Activated naive CD8-positive, alpha-beta T cell treated with anti-CD3 and anti-CD28 coated beads for 36 hours (primary cell): ENCODE measurements around the gene LBH. TPM values are rescaled to one million over a fixed set of nuclear protein-coding genes. Genes with fewer than 3 reads are reported as not detected.

Source experiments
- DNase-seq: peaks from one replicate; pipeline ENCODE4 v3.0.0; 2021
- H3K27ac Mint-ChIP-seq: one replicate; pipeline ENCODE4 v1.8.0; 2022; ENCODE audit warnings: mild to moderate bottlenecking, moderate library complexity, mixed read lengths
- H3K27me3 Mint-ChIP-seq: one replicate; pipeline ENCODE4 v1.8.0; 2022; ENCODE audit warnings: mild to moderate bottlenecking, mixed read lengths
- H3K36me3 Mint-ChIP-seq: one replicate; pipeline ENCODE4 v1.8.0; 2021; ENCODE audit warnings: mild to moderate bottlenecking, mixed read lengths
- H3K4me1 Mint-ChIP-seq: one replicate; pipeline ENCODE4 v1.8.0; 2021; ENCODE audit warnings: mixed read lengths
- H3K4me3 Mint-ChIP-seq: one replicate; pipeline ENCODE4 v1.8.0; 2022; ENCODE audit warnings: mild to moderate bottlenecking, moderate library complexity, mixed read lengths
- H3K9me3 Mint-ChIP-seq: one replicate; pipeline ENCODE4 v1.8.0; 2022; ENCODE audit warnings: mixed read lengths
- total RNA-seq, 2 experiments: library from RNA; stranded (reverse); gene quantifications; one replicate each; pipeline ENCODE4 v1.2.3, GENCODE V29; 2021

The LBH gene
- total RNA-seq, 2 experiments from 2014 or later: 85.0 to 89.2 TPM

DNA sequence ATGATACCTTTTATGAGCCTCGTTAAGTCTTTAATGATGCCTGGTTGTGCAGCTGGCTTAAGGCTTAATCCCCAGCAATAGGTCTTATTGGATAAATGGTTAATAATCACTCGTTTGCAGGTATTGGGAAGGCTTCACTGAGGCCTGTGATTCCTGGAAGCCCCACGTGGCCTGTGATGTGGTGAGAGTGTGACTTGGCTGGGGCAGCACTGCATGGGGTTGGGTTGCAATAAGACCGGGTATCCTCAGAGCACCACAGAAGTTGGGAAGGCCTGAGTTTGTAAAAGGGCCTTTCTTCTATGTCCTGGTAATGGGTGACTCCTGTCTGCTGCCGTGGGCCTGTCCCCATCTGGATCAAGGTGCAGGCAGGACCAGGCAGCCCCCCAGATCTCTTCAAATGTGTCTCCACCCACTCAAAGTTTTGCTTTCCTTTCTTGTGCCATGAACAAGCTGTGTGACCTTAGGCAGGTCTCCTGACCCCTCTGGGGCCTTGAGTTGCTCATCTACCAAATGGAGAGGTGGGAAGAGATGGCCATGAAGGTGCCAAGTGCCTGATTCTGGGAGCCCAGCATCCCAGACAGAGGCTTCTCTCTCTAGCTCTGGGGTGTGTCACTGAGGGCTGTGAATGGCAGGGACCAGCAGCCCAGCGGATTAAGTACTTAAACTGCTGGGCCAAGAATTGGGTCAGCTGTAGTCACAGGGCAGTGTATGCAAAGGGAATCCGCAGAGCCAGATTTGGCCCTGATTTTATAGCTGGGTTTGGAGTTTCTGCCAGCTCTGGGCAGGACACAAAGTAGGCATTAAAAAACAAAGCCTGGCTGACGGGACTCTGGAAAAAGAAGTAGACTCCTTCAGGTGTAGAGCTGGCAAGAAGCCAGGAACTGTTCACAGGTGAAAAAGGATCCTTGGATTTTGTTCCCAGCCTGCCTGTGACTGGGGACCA lies 24.4 kb downstream of the LBH start:
- H3K4me3 Mint-ChIP-seq: peak overlapping the region; percentile 7
- peak; percentile 40 for DNase-seq
- peaks cover 12% of the 10 kb centered on the region for H3K9me3 Mint-ChIP-seq
- H3K4me1 Mint-ChIP-seq: peaks cover 93% of the 10 kb centered on the region
- H3K27me3 Mint-ChIP-seq: no peaks in the 10 kb centered on the region
- H3K36me3 Mint-ChIP-seq: peaks cover 90% of the 10 kb centered on the region
- peak overlapping the region; percentile 96 for H3K27ac Mint-ChIP-seq

DNA sequence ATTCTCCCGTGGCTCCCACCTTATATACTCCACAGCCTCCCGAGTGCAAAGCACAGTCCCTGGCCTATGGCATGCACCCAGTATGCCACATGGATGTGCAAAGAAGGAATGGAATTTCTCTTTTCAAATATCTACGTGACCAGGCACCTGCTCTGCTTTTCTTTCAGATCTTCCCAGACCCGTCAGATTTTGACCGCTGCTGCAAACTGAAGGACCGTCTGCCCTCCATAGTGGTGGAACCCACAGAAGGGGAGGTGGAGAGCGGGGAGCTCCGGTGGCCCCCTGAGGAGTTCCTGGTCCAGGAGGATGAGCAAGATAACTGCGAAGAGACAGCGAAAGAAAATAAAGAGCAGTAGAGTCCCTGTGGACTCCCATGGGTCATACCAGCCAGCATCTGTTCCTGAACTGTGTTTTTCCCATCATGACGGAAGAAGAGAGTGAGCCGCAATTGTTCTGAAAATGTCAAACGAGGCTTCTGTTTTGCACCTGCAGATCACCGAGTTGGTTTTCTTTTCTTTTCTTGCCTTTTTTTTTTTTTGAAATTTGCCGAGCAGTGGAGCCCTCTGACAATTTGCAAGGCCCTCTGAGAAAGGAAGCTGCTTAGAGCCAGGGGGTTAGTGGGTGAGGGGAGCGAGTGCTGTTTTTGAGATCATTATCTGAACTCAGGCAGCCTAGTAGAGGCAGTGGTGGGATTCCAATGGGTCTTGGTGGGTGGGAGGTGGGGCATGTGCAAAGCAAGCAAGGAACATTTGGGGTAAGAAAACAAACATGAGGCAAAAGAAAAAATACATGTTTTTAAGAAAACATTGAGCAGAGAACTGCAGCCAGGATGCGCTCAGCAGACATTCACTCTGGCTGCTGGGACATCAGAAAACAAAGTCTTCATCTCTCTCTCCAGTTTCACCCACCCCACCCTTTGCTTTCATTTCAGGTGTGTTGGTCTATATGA lies 26.2 kb downstream of the LBH start:
- H3K27ac Mint-ChIP-seq: peak overlapping the region; percentile 87
- peak overlapping the region; percentile 69 for H3K4me3 Mint-ChIP-seq
- H3K4me1 Mint-ChIP-seq: peaks cover 95% of the 10 kb centered on the region
- no peak for DNase-seq
- H3K9me3 Mint-ChIP-seq: peaks cover 21% of the 10 kb centered on the region
- no peaks in the 10 kb centered on the region for H3K27me3 Mint-ChIP-seq
- H3K36me3 Mint-ChIP-seq: peaks cover 90% of the 10 kb centered on the region

DNA sequence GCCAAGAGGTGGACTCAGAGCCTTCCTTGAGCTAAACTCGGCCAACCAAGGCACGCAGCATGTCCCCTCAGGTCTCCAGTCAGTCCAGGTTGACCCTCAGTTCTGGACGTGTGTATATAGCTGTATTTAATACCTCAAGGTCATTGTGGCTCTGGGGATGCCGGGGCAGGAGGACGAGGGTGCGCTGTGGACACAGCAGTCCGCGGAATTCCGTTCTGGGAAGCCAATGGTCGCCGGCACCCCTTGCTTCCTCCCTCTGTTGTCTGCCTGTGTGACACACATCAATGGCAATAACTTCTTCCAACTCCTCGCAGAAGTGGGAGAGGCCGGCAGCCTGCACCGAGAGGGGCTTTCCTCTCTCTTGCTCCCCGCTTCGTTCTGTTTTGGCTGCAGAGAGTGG lies 27.7 kb downstream of the LBH start:
- peaks cover 85% of the 10 kb centered on the region for H3K4me1 Mint-ChIP-seq
- H3K27me3 Mint-ChIP-seq: no peaks in the 10 kb centered on the region
- peaks cover 92% of the 10 kb centered on the region for H3K36me3 Mint-ChIP-seq
- no peak for DNase-seq
- H3K27ac Mint-ChIP-seq: peak overlapping the region; percentile 64
- peaks cover 29% of the 10 kb centered on the region for H3K9me3 Mint-ChIP-seq
- no peak overlapping the region for H3K4me3 Mint-ChIP-seq

DNA sequence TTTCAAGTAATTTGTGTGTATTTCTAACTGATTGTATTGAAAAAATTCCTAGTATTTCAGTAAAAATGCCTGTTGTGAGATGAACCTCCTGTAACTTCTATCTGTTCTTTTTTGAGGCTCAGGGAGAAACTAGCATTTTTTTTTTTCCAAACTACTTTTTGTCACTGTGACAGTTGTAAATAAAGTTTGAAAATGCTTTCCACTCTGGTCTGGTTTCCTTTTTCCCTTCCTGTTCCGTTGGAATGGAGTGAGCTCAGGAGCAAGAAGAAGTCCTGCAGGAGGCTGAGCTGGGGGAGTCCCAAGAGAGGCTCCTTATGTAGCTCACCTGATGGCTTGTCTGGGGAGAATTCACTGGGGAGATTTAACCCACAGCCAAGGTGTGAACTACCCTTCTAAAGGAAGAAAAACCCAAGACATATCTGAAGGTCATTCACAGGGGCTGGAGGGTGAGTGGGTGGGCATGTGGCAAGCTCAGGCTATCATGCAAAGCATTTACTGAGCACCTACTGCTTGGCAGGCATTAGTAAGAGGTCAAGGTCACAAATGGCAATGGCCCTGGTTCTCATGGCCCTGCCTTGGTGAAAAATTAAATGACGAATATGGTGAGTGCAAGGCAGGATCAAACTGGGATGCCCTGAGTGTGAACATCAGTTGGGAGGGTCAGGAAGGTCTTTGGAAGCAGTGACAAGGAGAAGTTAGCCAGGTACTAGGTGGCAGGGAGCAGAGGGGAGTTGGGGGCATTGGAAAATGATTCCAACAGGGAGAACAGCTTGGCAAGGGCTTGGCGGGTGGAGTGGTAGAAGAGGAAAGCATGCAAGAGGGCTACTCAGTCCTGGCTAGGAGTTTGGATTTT lies 28.7 kb downstream of the LBH start:
- Mint-ChIP-seq H3K36me3 (peaks cover 90% of the 10 kb centered on the region), H3K4me1 (peaks cover 84% of the 10 kb centered on the region), H3K9me3 (peaks cover 35% of the 10 kb centered on the region), H3K4me3 (no peak overlapping the region), H3K27me3 (no peaks in the 10 kb centered on the region), H3K27ac (peak overlapping the region; percentile 30)
- DNase-seq: no peak

DNA sequence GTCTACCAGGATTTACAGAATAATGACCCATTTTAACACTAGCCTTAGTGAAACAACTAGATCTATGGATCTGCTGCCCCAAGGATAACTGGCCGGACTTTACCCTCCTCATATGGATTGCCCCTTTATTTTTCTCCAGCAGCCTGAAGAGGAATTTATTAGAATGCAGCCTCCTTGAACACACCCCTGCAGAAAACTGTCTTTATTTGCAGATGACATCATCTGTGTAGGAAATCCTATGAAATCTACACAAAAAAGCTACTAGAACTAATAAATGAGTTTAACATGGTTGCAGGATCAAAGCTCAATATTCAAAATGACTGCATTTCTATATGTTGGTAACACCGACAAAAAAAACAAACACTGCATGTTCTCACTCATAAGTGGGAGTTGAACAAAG lies 29.6 kb downstream of the LBH start:
- H3K4me1 Mint-ChIP-seq: peaks cover 81% of the 10 kb centered on the region
- no peak for DNase-seq
- peaks cover 37% of the 10 kb centered on the region for H3K9me3 Mint-ChIP-seq
- H3K36me3 Mint-ChIP-seq: peaks cover 87% of the 10 kb centered on the region
- no peaks in the 10 kb centered on the region for H3K27me3 Mint-ChIP-seq
- H3K27ac Mint-ChIP-seq: peak overlapping the region; percentile 84
- H3K4me3 Mint-ChIP-seq: no peak overlapping the region

DNA sequence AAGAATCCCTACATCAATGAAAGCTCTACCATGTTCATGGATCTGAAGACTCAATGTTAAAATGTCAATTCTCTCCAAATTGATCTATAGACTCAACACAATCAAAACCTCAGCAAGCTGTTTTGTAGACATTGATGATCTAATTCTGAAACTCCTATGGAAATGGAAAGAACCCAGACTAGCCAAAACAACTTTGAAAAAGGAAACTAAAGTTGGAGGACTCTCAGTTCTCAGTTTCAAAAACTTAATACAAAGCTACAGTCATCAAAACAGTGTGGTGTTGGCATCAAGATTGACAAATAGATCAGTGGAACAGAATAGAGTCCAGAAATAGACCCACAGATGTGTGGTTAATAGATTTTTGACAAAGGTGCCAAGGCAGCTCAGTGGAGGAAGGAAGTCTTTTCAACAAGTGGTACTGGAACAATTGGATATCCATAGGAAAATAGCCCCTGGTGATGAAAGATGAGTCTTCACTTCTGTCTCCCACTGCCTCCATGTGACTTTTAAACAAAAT lies 30.4 kb downstream of the LBH start:
- peaks cover 84% of the 10 kb centered on the region for H3K36me3 Mint-ChIP-seq
- H3K9me3 Mint-ChIP-seq: peaks cover 41% of the 10 kb centered on the region
- peaks cover 80% of the 10 kb centered on the region for H3K4me1 Mint-ChIP-seq
- peak overlapping the region; percentile 77 for H3K27ac Mint-ChIP-seq
- H3K27me3 Mint-ChIP-seq: no peaks in the 10 kb centered on the region
- DNase-seq: no peak
- H3K4me3 Mint-ChIP-seq: no peak overlapping the region

DNA sequence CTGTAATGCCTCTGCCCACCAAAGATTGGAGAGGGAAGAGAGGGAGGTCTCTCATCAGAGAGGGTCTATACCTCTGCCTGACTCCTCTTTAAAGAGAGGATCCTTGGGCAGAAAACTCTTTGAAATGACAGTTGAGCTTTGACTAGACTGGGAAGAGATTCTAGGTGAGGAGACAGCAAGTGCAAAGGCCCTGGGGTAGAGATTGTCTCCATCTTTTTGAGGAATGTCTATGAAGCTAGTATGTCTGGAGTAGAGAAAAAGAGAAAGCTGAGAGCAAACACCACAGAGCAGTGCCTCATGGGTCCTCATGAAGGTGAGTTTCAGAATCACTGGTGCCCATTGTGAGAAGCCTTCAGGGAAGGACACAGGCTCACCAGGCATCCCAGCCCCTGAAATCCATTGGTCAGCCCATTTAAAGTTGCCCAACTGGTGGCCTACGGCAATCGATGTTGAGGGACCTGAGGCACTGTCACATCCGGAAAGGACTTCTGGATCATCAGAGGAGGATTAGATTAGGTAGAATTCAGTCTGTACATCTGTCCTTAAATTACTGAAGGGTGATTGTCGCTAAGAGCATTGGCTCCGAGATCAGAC lies 31.5 kb downstream of the LBH start:
- Mint-ChIP-seq H3K4me1 (peaks cover 79% of the 10 kb centered on the region), H3K4me3 (no peak overlapping the region), H3K36me3 (peaks cover 82% of the 10 kb centered on the region), H3K9me3 (peaks cover 41% of the 10 kb centered on the region), H3K27ac (peak overlapping the region; percentile 77), H3K27me3 (no peaks in the 10 kb centered on the region)
- DNase-seq: no peak

DNA sequence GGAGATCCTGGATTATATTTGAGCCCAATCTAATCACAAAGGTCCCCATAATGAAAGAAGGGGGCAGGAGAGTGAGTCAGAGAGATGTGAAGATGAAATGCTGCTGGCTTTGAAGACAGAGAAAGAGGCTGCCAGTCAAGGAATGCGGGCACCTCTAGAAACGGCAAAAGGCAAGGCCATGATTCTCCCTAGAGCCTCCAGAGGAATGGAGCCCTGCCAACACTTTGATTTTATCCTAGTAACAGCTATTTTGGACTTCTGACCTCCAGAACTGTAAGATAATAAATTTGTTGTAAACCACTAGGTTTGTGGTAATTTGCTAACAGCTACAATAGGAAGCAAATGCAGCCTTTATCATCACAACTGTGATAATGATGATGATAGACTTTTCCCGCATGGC lies 32.9 kb downstream of the LBH start:
- Mint-ChIP-seq H3K4me1 (peaks cover 79% of the 10 kb centered on the region), H3K4me3 (no peak overlapping the region), H3K9me3 (peaks cover 43% of the 10 kb centered on the region), H3K27me3 (no peaks in the 10 kb centered on the region), H3K36me3 (peaks cover 67% of the 10 kb centered on the region), H3K27ac (peak overlapping the region; percentile 72)
- DNase-seq: no peak

DNA sequence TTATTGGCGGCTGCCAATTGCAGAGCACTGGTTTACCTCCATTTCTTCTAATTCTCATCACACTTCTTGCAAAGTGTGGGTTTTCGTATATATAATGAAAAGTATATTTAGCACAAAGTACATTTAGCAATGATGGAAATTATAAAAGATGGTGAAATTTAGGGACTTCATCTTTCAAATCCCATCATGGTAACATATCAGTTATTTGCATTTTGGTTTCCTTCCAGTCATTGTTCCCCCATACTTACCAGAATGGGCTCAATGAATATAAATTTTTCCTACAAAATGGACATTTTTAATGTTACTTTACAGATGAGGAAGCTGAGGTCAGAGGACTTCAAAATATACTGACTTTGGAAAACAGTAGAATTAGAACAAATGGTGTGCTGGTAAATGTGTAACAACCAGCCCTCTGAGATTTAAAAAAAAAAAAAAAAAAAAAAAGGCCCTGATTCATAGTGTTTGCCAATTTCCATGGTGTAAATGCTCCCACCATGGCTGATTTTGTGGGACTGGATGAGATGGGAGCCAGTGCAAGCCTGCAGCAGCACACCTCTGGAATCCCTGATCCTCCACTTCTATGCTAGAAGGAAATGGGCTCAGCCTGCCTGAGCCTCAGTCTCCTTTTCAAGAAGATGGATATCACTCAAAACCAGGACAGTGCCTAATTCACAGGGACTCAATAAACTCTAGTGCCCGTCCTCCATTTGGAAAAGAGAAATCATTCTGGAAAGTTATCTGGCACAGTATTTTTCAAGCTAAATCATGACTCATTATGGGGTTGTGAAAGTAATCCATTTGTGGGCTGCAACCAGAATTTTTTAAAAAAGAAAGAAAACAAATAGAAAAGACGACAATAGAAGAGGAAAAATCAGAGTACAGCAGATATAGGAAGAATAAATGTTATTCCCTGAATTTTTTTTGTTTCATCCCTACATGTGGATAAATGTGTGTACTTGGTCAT lies 34.0 kb downstream of the LBH start:
- Mint-ChIP-seq H3K36me3 (peaks cover 56% of the 10 kb centered on the region), H3K27me3 (no peaks in the 10 kb centered on the region)

DNA sequence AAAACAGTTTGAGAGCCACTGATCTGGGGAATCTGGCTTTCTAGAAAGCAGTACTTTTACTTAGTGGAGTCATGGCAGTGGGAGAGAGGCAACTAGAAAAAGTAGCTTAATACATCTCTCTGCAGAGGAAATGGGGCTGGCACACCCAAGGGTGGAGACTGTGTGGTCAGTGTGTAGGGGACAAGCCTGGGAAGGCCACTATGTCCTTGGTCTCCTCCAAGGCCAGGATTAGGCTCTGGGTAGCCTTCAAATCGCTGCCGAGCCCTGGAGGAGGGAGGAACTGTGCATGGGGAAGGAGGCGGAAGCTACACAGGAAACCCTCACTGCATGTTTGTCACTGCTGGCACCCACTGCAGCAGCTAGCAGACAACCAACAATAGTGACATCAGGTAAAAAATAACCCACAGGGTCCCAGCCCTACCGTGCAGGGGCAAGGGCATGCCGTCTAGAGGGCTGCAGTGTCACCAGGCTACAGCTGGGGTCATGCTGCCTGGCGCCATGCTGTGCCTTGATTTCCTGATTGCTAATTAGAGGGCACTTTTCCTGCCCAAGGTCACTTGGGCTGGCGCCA lies 34.8 kb downstream of the LBH start:
- peak overlapping the region; percentile 73 for H3K4me3 Mint-ChIP-seq
- DNase-seq: peak; percentile 37
- peaks cover 49% of the 10 kb centered on the region for H3K36me3 Mint-ChIP-seq
- H3K27me3 Mint-ChIP-seq: no peaks in the 10 kb centered on the region
- peak overlapping the region; percentile 95 for H3K27ac Mint-ChIP-seq
- peaks cover 71% of the 10 kb centered on the region for H3K4me1 Mint-ChIP-seq
- peaks cover 36% of the 10 kb centered on the region for H3K9me3 Mint-ChIP-seq

More for the DNA sequence above, 34.0 kb downstream of the LBH start:
- no peak for DNase-seq
- peaks cover 73% of the 10 kb centered on the region for H3K4me1 Mint-ChIP-seq
- H3K9me3 Mint-ChIP-seq: peaks cover 43% of the 10 kb centered on the region
- peak overlapping the region; percentile 73 for H3K4me3 Mint-ChIP-seq
- H3K27ac Mint-ChIP-seq: peak overlapping the region; percentile 95

DNA sequence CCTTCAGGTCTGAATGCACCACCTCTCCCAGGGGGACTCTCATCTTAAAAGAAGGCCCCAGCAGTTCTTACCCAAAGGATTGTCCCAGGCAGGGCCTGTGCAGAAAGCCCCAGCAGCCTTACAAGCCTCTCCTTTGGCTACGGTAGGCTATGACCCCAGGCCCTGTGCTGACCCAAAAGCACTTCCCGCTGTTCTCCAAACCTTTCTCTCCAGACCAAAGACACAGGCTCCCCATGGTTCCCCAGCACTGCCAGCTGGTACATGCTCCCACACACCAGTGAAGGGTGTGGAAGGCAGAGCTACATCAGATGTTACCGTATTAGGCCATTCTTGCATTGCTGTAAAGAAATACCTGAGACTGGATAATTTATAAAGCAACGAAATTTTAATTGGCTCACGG lies 35.4 kb downstream of the LBH start:
- Mint-ChIP-seq H3K36me3 (peaks cover 46% of the 10 kb centered on the region), H3K4me1 (peaks cover 69% of the 10 kb centered on the region), H3K27ac (peak overlapping the region; percentile 95), H3K9me3 (peaks cover 34% of the 10 kb centered on the region), H3K27me3 (no peaks in the 10 kb centered on the region), H3K4me3 (peak overlapping the region; percentile 58)
- no peak for DNase-seq

DNA sequence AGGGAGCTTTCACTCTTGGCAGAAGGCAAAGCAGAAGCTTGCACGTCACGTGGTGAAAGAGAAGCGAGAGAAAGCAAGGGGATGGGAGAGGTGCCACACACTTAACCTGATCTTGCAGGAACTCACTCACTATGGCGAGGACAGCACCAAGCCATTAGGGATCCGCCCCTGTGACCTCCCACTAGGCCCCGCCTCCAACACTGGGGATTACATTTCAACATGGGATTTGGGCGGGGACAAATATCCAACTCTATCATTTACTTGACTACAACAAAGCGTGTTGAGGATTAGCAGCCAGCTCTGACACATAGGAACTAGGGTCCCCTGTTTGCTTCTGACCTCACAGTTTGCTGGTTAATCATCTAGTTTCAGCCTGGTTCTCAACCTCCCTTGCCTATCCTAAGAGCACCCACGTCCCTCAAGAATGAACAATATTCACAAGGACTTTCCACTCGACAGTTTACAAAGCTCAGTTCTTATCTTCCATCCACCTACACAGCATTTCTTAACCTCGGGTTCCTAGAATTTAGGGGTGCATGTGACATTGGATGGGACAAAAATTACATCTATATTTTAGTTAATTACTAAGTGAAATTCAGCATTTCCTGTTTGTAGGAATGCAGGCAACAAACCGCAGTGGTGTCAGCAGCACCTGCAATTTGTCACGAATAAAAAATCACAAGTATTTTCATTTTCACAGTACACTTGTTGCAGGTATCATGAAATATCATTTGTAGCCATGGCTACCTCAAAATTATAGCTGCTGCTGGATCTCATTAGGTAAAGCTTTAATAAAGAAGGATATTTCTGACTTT lies 36.0 kb downstream of the LBH start:
- Mint-ChIP-seq H3K4me3 (peak overlapping the region; percentile 58), H3K27ac (peak overlapping the region; percentile 95), H3K4me1 (peaks cover 69% of the 10 kb centered on the region), H3K27me3 (no peaks in the 10 kb centered on the region), H3K36me3 (peaks cover 41% of the 10 kb centered on the region), H3K9me3 (peaks cover 28% of the 10 kb centered on the region)
- peak; percentile 49 for DNase-seq
